HepG2 (cell line): ENCODE measurements around the gene RABL6. TPM values are rescaled to one million over a fixed set of nuclear protein-coding genes. Genes with fewer than 3 reads are reported as not detected.
A peak's percentile ranks its signal among the peaks of the same experiment; 100 is the strongest.

ENCODE experiments used
- ATF7 ChIP-seq, 2 experiments: fragments of 450-650 bp in 1 of 2; sonication (generic) in 1 of 2; formaldehyde crosslinking in 1 of 2; IDR thresholded peaks; 2 replicates each; pipeline versions ENCODE4 v1.4.0 to v1.6.1; 2016 to 2020; ENCODE audit warnings: antibody characterized with exemption in 1 of 2, mild to moderate bottlenecking in 1 of 2, missing genetic modification reagents in 1 of 2
- FOXK1 ChIP-seq: sonication (generic); formaldehyde crosslinking; IDR thresholded peaks from 2 replicates; pipeline ENCODE4 v1.4.0; 2020; ENCODE audit warnings: low read depth, missing genetic modification reagents, borderline replicate concordance
- HDAC6 ChIP-seq: fragments of 200-600 bp; sonication (generic); IDR thresholded peaks from 2 replicates; pipeline ENCODE4 v1.7.0; 2017; ENCODE audit warnings: mild to moderate bottlenecking, antibody characterized with exemption, low read length, low read depth
- MTF2 ChIP-seq: sonication (generic); formaldehyde crosslinking; IDR thresholded peaks from 2 replicates; pipeline ENCODE4 v1.5.0; 2020; ENCODE audit warnings: missing genetic modification reagents, borderline replicate concordance
- NFYC ChIP-seq: IDR thresholded peaks from 2 replicates; pipeline ENCODE4 v1.6.1; 2016; ENCODE audit warnings: missing genetic modification reagents, missing compliant biosample characterization
- POLR2AphosphoS2 ChIP-seq: IDR thresholded peaks from 2 replicates; pipeline ENCODE4 v1.6.1; 2011; ENCODE audit warnings: low read depth, low read length, improper control_type of control experiment
- SCMH1 ChIP-seq: sonication (generic); formaldehyde crosslinking; IDR thresholded peaks from 2 replicates; pipeline ENCODE4 v1.9.0; 2021; ENCODE audit warnings: missing genetic modification reagents, mild to moderate bottlenecking, borderline replicate concordance
- YEATS4 ChIP-seq: sonication (generic); formaldehyde crosslinking; IDR thresholded peaks from 2 replicates; pipeline ENCODE4 v1.4.0; 2020; ENCODE audit warnings: missing genetic modification reagents, borderline replicate concordance
- ZFP90 ChIP-seq: sonication (generic); formaldehyde crosslinking; IDR thresholded peaks from 2 replicates; pipeline ENCODE4 v1.8.0; 2022; ENCODE audit warnings: missing genetic modification reagents, mild to moderate bottlenecking, inconsistent platforms, borderline replicate concordance
- ZNF33B ChIP-seq: sonication (generic); formaldehyde crosslinking; IDR thresholded peaks from 2 replicates; pipeline ENCODE4 v1.5.1; 2020; ENCODE audit warnings: mild to moderate bottlenecking, missing genetic modification reagents
- polyA plus RNA-seq, 8 experiments: library from polyadenylated mRNA; depleted of rRNA in 3 of 8; stranded (reverse) in 7 of 8; unstranded in 1 of 8; fragments of >200 nt; fragmentation: Illumina TruSeq in 4 of 8; extraction: Trizol in 4 of 8; gene quantifications; 2 replicates each; pipeline versions ENCODE4 v1.2.1 to v1.2.3, GENCODE V29; 2011 to 2016; ENCODE audit warnings: low read depth in 4 of 8, missing spikeins in 1 of 8, mixed read lengths in 1 of 8; ENCODE audit not compliant: insufficient read depth in 1 of 8
- total RNA-seq, 5 experiments: library from RNA; depleted of rRNA; stranded (reverse); fragments of >200 nt; fragmentation: Illumina TruSeq; extraction: Trizol; gene quantifications; 2 replicates each; pipeline ENCODE4 v1.2.3, GENCODE V29; 2016; ENCODE audit warnings: low read depth in 1 of 5
- TF ChIP-seq, protein P1 (sequence below): sonication (generic); formaldehyde crosslinking; IDR thresholded peaks from one replicate; pipeline ENCODE4 v1.5.1; 2020; ENCODE audit warnings: mild to moderate bottlenecking, missing genetic modification reagents; ENCODE audit errors: not compliant biosample characterization
- TF ChIP-seq, protein P2 (sequence below): sonication (generic); formaldehyde crosslinking; IDR thresholded peaks from 2 replicates; pipeline ENCODE4 v1.5.0; 2020; ENCODE audit warnings: missing genetic modification reagents, mild to moderate bottlenecking, borderline replicate concordance
- TF ChIP-seq, protein P3 (sequence below): IDR thresholded peaks from 2 replicates; pipeline ENCODE4 v1.6.1; 2016; ENCODE audit warnings: low read depth, control low read depth
- TF ChIP-seq, protein P4 (sequence below): sonication (generic); formaldehyde crosslinking; IDR thresholded peaks from 2 replicates; pipeline ENCODE4 v1.8.1; 2023; ENCODE audit warnings: missing genetic modification reagents, mild to moderate bottlenecking, borderline replicate concordance
- TF ChIP-seq, protein P5 (sequence below): sonication (generic); formaldehyde crosslinking; IDR thresholded peaks from 2 replicates; pipeline ENCODE4 v1.4.0; 2020; ENCODE audit warnings: mild to moderate bottlenecking, missing genetic modification reagents

RABL6 gene
- total and polyA plus RNA-seq, 2 of the 13 experiments (the other 11 are each of a cell fraction or from before 2014, with no cell fraction given): 81.5 to 125 TPM

DNA sequence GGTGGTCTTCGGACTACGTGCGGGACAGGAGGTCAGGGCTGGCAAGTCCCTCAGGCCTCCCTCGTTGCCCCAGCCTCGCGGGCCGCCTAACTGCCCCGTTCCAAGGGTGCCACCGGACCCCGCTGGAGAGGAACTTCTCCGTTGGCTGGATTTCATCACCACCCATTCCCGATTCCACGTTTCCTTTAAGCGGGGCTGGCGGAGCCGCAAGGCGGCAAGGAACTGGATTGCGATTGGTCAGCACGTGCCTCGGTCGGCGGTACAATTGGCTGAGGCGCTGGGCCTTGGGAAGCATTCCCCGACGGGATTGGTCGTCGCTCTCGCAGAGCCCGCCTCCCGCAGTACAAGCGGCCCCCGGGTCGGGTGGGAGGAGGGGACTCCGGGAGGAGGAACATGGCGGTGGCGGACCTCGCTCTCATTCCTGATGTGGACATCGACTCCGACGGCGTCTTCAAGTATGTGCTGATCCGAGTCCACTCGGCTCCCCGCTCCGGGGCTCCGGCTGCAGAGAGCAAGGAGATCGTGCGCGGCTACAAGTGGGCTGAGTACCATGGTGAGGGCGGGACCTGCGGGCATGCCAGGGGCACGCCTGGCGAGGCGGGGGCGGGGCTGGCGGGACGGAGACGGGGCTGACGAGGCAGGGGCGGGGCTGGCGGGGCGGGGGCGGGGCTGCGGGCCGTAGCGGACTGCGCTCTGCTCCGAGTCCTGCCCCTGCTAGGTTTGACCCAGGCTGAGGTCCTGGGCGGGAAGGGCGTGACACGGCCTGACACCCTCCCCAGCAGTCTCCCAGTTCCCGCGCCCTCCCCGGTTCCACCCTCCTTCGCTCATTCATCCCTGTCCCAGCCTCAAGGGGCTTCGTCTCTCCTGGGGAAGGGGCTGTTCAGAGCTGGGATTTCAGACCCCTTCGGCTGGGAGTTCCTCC, 41.6 kb downstream of the RABL6 start, which contains the start of gene PHPT1 (continued):
- TF ChIP-seq, protein P1, sequence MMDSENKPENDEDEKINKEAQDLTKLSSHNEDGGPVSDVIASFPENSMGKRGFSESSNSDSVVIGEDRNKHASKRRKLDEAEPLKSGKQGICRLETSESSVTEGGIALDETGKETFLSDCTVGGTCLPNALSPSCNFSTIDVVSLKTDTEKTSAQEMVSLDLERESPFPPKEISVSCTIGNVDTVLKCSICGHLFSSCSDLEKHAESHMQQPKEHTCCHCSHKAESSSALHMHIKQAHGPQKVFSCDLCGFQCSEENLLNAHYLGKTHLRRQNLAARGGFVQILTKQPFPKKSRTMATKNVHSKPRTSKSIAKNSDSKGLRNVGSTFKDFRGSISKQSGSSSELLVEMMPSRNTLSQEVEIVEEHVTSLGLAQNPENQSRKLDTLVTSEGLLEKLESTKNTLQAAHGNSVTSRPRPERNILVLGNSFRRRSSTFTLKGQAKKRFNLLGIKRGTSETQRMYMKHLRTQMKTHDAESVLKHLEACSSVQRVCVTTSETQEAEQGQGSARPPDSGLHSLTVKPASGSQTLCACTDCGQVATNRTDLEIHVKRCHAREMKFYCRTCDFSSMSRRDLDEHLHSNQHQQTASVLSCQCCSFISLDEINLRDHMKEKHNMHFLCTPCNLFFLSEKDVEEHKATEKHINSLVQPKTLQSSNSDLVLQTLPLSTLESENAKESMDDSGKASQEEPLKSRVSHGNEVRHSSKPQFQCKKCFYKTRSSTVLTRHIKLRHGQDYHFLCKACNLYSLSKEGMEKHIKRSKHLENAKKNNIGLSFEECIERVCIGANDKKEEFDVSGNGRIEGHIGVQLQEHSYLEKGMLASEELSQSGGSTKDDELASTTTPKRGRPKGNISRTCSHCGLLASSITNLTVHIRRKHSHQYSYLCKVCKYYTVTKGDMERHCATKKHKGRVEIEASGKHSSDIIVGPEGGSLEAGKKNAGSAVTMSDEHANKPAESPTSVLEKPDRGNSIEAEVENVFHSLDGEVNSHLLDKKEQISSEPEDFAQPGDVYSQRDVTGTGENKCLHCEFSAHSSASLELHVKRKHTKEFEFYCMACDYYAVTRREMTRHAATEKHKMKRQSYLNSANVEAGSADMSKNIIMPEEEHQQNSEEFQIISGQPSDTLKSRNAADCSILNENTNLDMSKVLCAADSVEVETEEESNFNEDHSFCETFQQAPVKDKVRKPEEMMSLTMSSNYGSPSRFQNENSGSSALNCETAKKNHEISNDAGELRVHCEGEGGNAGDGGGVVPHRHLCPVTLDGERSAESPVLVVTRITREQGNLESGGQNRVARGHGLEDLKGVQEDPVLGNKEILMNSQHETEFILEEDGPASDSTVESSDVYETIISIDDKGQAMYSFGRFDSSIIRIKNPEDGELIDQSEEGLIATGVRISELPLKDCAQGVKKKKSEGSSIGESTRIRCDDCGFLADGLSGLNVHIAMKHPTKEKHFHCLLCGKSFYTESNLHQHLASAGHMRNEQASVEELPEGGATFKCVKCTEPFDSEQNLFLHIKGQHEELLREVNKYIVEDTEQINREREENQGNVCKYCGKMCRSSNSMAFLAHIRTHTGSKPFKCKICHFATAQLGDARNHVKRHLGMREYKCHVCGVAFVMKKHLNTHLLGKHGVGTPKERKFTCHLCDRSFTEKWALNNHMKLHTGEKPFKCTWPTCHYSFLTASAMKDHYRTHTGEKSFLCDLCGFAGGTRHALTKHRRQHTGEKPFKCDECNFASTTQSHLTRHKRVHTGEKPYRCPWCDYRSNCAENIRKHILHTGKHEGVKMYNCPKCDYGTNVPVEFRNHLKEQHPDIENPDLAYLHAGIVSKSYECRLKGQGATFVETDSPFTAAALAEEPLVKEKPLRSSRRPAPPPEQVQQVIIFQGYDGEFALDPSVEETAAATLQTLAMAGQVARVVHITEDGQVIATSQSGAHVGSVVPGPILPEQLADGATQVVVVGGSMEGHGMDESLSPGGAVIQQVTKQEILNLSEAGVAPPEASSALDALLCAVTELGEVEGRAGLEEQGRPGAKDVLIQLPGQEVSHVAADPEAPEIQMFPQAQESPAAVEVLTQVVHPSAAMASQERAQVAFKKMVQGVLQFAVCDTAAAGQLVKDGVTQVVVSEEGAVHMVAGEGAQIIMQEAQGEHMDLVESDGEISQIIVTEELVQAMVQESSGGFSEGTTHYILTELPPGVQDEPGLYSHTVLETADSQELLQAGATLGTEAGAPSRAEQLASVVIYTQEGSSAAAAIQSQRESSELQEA (CRISPR knock-in tag): peak; percentile 18
- TF ChIP-seq, protein P2, sequence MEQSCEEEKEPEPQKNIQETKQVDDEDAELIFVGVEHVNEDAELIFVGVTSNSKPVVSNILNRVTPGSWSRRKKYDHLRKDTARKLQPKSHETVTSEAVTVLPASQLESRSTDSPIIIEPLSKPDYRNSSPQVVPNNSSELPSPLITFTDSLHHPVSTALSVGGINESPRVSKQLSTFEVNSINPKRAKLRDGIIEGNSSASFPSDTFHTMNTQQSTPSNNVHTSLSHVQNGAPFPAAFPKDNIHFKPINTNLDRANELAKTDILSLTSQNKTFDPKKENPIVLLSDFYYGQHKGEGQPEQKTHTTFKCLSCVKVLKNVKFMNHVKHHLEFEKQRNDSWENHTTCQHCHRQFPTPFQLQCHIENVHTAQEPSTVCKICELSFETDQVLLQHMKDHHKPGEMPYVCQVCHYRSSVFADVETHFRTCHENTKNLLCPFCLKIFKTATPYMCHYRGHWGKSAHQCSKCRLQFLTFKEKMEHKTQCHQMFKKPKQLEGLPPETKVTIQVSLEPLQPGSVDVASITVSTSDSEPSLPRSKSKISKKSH (CRISPR knock-in tag): peak; percentile 57; the same call in 1 of the 2 replicates
- TF ChIP-seq, protein P3, sequence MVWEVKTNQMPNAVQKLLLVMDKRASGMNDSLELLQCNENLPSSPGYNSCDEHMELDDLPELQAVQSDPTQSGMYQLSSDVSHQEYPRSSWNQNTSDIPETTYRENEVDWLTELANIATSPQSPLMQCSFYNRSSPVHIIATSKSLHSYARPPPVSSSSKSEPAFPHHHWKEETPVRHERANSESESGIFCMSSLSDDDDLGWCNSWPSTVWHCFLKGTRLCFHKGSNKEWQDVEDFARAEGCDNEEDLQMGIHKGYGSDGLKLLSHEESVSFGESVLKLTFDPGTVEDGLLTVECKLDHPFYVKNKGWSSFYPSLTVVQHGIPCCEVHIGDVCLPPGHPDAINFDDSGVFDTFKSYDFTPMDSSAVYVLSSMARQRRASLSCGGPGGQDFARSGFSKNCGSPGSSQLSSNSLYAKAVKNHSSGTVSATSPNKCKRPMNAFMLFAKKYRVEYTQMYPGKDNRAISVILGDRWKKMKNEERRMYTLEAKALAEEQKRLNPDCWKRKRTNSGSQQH (CRISPR knock-in tag): peak; percentile 18; the same call in 1 of the 2 replicates
- TF ChIP-seq MTF2 (no peak), YEATS4 (CRISPR knock-in tag) (peak; percentile 90), HDAC6 (no peak), ZNF33B (CRISPR knock-in tag) (no peak), ZFP90 (CRISPR knock-in tag) (peak; percentile 70; the same call in 1 of the 2 replicates), SCMH1 (CRISPR knock-in tag) (no peak), ATF7 (IDR thresholded peaks at IDR 0.05) (no peak), ATF7 (CRISPR knock-in tag; IDR thresholded peaks at IDR 0.05) (peak; percentile 32; the same call in 1 of the 2 replicates), FOXK1 (CRISPR knock-in tag) (peak; percentile 82), NFYC (CRISPR knock-in tag) (peak; percentile 99), POLR2AphosphoS2 (peak; percentile 78; the same call in 1 of the 2 replicates)
- TF ChIP-seq, protein P4, sequence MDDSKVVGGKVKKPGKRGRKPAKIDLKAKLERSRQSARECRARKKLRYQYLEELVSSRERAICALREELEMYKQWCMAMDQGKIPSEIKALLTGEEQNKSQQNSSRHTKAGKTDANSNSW (CRISPR knock-in tag): peak; percentile 22; the same call in 1 of the 2 replicates
- TF ChIP-seq, protein P5, sequence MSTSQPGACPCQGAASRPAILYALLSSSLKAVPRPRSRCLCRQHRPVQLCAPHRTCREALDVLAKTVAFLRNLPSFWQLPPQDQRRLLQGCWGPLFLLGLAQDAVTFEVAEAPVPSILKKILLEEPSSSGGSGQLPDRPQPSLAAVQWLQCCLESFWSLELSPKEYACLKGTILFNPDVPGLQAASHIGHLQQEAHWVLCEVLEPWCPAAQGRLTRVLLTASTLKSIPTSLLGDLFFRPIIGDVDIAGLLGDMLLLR (CRISPR knock-in tag): peak; percentile 52
